Measurements from ENCODE around the gene RAD51D.
A peak's percentile ranks its signal among the peaks of the same experiment; 100 is the strongest.
"Not testable (repeated sequence)": the region's sequence is repeated elsewhere in the genome, so short reads cannot be mapped to it uniquely, and the experiment has no call there.

The RAD51D gene

DNA sequence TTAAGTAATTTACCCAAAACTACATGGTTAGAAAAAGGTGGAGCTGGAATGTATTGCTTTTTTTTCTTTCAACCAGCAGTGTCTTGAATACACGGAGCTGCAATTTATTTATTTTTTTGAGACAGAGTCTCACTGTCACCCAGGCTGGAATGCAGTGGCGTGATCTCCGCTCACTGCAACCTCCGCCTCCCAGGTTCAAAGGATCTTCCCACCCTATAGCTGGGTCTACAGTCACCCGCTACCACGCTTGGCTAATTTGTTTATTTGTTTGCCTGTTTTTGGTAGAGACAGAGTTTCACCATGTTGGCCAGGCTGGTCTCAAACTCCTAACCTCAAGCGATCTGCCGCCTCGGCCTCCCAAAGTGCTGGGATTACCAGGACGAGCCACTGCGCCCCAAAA, 29.0 kb downstream of the RAD51D start:
- DNase-seq (ENCODE audit: low spot score), result not testable (repeated sequence)

DNA sequence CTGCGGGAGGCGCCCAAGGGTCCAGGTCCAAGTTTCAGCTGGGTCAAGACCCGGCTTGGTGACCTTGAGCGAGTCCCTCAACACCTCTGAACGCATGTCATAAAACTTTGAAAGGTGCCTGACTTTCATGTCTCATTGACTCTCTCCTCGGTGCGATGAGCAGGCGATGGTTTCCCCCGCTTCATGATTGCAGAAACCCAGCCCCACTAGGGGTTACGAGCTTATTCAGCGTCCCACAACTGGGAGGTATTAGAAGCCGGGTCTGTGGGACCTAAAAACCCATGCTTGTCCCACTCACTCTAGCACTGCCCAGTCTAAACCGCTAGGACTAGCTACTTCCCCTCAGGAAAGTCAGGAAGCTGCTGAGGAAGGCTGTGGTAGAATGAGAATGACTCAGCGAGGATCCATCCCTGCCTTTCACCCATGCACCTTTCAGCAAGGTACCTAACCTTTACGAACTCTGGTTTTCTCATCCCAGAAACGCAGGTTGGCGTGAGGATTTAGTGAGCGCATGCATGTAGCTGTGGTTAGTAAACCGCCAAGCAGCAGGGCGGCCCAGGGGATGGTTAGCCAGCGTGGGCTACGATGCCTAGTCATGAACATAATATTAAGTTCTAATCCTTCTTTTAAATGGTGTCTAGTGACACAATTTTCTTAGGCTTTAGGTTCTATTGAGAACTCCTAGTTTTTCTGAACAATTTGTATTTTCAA, 29.9 kb downstream of the RAD51D start:
- no peak for DNase-seq (ENCODE audit: low spot score)

DNA sequence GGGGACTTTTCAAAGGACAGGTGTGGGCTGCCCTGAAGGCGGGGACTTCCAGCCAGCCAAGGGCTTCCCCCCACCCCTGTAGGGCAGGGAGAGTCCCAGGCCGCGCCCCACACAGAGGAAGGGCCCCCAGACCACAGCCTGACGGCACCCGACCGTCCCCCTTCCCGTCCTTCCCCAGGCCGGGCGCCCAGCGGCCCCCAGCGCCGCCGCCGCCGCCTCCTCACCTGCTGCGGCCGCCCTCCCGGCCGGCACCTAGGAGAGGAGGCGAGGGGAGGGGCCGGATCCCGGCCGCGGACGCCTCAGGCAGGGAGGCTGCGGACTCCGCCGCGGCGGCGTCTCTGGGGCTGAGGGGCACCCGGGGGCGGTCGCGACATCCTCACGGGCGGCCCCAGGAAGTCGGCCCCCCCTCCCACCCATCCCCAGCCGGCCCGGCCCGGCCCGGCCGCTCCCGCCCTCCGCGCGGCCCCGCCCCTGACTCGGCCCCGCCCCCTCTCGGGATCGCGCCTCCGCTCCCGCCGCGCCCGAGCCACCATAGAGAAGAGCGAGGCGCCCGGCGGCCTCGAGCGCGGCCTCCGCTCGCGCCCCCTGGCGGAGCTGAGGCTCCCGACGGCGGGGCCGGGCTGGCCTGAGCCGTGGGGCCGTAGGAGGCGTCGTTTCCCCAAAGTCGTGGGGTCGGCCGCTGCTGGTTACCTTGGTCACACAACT, 30.6 kb downstream of the RAD51D start:
- peak; percentile 91 for DNase-seq (ENCODE audit: low spot score)

DNA sequence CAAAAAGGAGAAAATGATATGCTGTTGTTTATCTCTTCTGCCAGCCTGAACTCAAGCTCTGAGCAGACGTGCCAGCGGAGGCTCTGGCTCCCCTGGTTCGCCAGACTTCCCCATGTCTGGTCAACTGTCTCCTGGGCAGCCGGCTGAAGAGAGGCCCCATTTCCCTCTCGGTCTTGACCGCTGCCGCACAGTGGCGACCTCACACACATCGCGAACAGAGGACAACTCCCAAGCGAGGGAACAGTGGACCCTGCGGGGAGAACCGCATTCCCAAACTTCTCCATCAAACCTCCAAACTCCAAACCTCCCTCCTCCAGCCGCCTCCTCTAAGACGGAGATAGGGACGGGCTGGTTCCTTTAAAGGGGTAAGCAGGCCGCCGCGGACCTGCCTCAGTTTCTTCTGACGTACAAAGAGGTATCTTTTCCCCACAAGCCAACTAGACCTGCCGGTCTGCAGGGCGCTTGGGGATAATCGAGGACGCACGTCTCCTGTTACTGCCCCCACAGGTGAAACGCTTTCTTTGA, 31.2 kb downstream of the RAD51D start:
- no peak for DNase-seq (ENCODE audit: low spot score)

DNA sequence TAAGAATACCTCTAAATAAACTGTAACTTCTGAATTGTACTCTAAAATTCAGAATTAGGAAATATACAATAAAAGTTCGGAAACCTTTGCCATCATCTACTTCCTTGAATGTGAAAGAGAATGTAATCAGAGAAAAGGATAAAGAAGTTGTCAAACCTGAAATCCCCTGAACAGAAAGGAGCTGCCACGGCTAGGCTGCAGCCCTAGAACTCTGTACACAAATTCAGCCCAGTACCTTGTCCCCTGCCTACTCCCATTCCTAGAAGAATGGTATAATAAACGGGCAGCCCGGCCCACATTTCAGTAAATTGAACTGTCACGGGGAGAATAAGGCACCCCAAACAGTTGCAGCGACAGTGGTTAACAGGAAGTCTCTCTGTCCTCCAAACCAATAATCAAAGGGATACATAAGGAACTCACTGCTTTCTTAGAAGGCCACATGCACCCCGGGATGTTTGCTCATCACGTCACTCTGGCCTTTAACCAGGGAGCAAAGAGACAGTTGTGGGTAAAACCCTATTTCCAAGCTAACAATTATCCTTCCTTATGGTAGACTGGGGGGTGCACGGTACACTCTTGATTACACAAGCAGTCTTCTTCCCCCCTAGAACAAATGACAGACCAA, 31.8 kb downstream of the RAD51D start:
- peak; percentile 50 for DNase-seq (ENCODE audit: low spot score)

DNA sequence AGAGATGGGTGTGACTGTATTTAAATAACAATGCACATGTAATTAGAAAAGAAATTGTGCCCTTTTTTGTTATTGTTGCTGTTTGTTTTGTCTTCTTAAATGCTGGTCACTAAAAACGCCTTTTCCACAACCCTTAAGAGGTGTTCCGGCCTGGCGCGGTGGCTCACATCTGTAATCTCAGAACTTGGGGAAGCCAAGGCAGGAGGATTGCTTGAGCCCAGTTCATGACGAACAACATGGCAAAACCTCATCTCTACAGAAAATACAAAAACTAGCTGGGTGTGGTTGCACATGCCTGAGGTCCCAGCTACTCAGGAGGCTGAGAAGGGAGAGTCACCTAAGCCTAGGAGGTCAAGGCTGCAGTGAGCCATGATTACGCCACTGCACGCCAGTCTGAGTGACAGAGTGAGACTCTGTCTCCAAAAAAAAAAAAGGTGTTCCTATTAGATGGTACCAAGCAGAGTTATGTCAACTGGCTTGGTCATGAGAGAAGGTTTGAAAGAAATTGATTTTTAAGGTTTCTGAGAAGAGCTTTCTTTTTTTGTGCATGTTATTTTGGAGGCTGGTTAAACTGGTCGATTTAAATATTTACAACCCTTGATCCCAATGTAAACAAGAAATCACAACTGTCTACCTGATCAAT, 32.6 kb downstream of the RAD51D start:
- peak; percentile 31 for DNase-seq (ENCODE audit: low spot score)

DNA sequence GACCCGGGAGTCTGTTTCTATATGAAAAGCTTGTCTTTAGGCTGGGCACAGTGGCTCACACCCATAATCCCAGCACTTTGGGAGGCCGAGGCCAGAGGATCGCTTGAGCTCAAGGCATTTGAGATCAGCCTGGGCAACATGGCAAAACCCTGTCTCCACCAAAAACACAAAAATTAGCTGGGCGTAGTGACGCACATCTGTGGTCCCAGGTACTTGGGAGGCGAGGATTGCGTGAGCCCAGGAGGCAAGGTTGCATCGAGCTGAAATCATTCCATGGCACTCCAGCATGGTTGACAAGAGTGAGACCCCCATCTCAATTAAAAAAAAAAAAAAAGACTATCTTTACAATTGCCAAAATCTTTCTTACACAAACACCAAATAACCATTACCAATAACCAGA, 33.5 kb downstream of the RAD51D start:
- DNase-seq (ENCODE audit: low spot score), result no peak

DNA sequence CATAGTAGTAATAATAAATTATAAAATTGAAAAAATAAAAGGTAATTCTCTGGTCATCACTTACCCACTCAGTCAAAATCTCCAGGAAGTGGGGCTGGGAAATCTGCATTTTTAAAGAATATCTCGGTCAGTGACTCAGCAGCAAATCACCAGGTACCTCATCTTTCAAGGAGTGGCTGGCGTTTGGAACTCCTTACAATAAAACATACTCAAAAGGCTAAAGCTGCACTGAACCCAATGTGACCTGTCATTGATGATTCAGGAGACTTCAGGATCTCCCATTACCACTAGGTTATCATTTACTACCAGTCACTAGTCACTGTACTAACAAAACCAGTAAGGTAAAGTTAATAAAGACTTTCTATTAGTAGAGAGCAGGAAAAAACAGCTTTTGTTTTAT, 34.7 kb downstream of the RAD51D start:
- no peak for DNase-seq (ENCODE audit: low spot score)

DNA sequence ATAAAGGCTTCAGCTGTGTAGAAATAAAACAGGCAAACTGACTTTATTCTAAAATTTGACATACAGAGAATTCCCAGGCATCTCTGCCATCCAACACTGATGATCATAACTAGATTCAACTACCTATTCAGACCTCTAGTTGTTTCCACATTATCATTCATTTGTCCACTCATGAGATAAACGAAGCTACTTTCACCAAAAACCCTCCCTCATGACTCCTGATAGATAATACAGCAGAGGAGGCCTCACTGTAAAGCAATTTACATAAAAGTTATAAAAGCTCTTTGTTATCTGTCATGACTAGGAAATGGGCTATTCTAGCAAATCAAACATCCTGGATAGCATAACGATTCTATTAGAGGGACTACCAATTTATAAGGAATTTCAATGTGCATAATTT, 36.6 kb downstream of the RAD51D start:
- no peak for DNase-seq (ENCODE audit: low spot score)

DNA sequence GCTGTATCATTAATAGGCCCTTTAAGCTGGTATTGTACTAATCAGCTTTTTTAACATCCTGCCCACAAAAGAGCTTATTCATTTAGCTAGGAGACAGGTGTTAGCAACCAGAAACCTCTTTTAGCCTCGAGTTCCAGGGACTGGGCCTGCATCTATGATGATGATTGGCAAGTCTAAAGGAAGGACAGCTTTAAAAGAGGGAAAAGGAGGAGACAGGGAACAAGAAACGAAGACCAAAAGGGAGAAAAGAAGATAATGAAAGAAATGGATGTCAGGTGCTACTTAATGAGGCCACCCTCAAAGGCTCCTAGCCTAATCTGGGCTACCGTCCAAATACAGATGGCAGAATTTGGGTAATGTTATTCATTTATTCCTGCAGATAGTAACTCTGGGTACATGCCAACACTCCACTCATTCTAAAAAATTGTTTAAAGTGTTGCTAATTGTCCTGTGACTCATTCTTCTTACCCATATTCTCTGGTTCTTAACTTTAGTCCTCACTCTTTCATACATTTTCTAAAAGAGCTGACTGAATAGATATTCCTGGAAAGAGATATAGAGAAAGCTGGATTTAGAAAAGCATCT, 37.5 kb downstream of the RAD51D start:
- peak; percentile 59 for DNase-seq (ENCODE audit: low spot score)

DNA sequence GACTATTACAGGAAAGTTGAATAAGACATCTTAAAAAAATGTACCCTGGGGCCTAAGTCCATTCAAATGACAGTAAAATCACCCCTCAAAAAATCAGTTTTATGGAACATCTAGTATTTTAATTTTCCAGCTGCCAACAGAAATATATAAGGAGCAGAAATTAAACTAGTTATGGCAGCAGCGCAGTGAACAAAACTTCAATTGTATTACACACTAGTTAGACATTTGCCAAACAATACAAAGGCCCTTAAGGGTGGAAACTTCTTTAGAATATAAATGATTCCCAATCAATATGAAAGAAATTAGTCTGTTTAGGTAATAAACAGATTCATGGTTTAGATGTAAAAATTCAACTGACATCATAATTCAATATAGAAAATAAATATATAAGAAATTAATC, 38.0 kb downstream of the RAD51D start:
- DNase-seq (ENCODE audit: low spot score), result no peak

DNA sequence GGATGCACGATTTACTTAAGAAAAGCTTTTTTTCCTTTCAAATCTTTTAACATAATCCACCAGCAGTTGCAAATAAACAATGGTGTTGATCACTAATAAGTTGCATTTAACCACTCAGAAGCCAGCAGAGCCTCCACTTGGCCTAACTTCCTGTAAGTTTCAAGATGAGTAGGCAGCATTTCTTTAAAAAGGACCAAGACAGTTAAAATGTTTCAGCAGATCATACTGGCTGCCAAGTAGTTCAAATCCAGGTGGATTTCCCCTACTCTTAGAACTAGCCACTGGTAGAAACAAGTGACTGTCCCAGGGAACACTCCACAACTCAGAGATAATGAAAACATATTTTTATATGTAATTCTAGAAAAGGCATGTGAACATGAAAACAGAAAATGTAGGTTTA, 39.1 kb downstream of the RAD51D start:
- DNase-seq (ENCODE audit: low spot score), result no peak

DNA sequence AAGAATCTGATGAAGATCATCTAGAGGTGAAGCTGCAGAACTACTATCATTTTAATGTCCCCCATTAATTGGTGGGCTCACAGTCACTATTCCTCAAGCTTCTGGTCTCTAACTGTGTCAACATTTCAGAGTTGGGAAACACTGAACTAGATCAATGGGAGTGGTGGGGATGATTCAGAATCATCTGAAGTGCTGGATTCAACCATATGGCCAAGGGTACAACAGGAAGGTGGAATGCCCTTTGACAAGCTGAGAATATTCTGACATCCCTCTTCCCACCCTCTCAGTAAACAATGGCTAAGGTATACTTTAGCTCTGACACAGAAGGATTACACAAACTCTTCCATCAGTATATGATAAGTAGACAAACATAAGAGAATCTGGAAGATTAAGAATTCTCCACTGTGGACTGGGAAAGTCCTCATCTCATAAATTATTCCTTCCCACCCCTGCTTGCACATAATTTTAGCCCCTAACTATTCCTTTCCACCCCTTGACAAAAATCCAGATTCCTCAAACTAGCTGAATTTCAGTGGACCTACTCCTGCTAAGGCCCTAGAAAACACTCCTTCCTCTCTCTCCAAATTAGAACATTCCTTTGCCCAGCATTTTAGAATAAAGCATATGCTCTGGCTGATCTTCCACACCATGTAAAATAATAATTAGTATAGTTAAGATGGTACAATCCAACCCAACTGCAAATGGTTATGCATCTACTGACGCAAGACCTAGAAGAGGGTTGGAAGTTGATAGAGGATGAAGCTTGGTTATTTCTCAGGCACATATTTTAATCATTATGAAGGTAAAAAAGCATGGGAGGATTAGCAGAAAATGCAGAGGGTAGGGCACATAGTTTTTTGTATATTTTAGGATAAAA, 39.9 kb downstream of the RAD51D start:
- no peak for DNase-seq (ENCODE audit: low spot score)

DNA sequence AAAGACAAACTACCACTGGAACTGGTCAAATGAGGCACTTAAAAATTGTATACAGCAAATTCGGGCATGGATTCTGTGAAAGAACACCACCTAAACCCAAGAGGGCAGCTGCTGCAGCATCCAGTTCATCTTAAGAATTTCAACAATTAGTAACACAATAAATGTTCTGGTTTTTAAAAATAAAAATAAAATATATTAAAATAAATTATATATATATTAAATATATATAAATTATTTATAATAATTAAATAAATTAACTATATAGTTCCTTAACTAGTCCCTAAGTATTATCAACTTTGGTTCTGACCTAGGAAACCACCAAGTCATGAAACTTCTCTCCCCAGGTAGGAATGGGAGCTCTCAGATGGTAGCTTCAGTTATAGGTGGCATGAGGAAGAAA, 42.8 kb downstream of the RAD51D start:
- DNase-seq (ENCODE audit: low spot score), result no peak

DNA sequence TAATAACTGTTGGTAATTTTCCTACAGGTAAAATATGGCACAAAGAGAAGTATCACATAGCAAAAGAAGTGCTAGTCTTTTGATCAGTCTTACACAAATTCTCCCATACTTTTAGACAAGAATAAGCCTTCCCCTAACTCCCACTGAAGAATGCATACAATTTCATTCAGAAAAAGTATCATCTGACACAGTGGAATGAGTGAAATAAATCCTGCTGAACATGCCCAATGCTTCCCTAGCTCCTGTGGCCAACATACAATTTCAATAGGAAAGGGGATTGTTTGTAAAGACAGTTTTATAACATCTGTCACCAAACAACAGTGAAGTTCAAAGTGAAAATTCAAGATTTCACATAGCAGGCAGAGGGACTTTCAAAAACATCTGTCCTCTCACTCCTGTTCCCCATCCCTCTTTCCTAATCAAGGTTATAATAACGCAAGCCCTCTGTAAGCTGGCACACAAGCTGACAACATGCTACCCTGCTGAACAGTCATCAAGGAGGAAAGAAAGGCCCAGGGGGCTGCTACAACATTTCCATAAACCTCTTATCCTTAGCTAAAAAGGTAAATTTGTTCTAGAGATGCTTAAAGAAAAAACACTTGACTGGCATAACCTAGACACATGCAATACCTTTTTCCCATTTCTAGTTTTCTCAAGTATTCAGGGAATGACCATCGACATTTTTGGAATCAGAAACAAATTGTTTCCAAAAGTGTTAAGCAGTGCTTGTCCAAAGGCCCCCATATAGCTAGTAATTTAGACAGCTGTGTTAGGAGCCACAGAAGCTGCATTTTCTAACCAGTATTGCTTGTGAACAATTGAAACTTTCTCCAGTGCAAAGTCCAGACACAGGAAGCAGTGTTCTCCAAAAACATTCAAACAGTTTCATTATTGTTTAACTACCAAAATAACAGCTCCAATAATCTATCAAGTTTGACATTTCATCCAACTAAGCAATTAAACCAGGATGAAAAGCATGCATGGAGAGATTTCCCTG, 44.7 kb downstream of the RAD51D start:
- DNase-seq (ENCODE audit: low spot score), result no peak

DNA sequence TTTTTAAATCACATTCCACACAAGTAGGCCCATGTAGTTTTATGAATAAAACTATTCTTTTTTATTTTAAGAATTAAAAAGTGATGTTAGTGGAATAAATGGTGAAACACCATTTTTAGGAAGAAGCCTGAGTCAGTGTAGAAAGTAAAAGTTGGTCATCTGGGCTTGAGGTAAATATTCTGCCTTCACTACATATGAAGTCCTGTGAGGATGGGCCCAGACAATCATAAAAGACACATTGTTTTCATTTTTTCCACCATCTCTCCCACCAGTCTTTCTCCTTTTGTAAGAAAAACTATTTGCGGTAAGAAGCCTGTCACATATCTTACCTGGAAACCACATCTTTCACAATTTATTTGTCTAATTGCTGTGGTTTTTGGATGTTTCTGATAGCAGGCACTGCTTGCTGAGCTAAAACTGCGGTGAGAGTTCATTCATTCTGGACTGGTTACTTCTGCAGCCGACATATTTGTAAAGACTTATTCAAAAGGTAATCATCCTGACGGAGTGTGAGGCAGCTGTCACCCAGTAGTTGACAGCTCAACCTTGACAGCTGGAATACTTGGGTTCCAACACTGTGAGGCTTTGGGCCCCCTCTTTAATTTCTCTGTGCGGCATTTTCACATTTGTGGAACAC, 45.6 kb downstream of the RAD51D start:
- peak; percentile 43 for DNase-seq (ENCODE audit: low spot score)

DNA sequence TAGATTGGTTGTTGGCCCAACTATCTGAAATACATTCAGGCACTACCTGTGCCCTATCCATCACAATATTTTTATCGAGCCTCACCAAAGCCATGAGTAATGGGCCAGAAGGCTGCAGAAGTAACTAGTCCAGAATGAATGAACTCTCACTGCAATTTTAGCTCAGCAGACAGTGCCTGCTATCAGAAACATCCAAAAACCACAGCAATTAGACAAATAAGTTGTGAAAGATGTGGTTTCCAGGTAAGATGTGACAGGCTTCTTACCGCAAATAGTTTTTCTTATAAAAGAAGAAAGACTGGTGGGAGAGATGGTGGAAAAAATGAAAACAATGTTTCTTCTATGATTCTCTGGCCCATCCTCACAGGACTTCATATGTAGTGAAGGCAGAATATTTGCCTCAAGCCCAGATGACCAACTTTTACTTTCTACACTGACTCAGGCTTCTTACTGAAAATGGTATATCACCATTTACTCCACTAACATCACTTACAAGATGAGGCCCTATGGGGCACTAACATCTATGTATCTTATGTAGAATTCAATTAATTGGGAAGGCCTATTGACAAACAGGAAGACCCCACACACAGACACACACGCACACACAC, 46.4 kb downstream of the RAD51D start:
- peak; percentile 66 for DNase-seq (ENCODE audit: low spot score)

DNA sequence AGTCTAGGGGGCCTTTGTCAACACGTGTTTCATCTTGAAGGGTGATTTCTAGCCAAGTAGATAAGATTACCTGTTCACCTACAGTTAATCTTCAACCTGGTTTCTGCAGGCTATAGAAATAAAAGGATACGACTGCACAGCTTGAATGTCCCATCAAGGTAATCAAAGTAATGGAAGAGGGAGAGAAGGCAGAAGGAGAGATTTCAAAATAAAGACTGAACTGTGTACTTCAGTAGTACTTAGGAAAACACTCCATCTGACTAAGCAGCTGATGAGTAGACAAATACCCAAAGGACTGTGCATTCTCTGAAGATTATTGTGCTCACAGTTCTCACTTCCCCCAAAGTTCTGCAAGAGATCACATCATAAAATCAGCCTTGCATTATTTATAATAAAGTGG, 50.3 kb downstream of the RAD51D start:
- DNase-seq (ENCODE audit: low spot score), result no peak

DNA sequence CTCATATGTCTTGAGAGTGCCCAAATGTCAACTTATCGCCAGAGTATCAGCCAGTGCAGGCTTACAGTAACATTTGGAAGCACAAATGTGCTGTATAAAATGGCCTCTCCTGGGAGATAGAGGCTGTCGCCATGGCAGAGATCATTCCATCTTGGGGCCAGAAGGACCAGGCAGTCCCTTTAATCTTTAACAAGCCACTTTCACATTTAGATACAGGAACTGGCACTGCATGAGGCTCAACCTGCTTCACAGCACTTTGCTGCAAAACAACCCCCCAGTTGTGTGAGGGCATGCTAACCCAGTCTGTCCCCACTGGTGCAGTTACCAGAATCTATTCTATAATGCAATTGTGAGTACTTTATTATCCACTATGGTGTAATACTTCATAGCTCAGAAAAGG, 51.4 kb downstream of the RAD51D start:
- DNase-seq (ENCODE audit: low spot score), result no peak
